Dendritic cell treated with granulocyte-macrophage colony-stimulating factor and Interleukin-4, amounts not matched to agents 40 ng/mL and 50 ng/mL, for 4 days (primary cell): ENCODE results near the gene RBBP7.
"Not testable (repeated sequence)": the region's sequence is repeated elsewhere in the genome, so short reads cannot be mapped to it uniquely, and the experiment has no call there.

Experiments used
- H3K27ac Mint-ChIP-seq: one replicate; pipeline ENCODE4 v1.8.0; 2022; ENCODE audit warnings: mild to moderate bottlenecking, mixed read lengths
- H3K27me3 Mint-ChIP-seq: one replicate; pipeline ENCODE4 v1.8.0; 2022; ENCODE audit warnings: mild to moderate bottlenecking, mixed read lengths
- H3K36me3 Mint-ChIP-seq: one replicate; pipeline ENCODE4 v1.8.0; 2022; ENCODE audit warnings: low read depth, mixed read lengths
- H3K4me1 Mint-ChIP-seq: one replicate; pipeline ENCODE4 v1.8.0; 2022; ENCODE audit warnings: low read depth, mixed read lengths
- H3K4me3 Mint-ChIP-seq: one replicate; pipeline ENCODE4 v1.8.0; 2022; ENCODE audit warnings: mild to moderate bottlenecking, moderate library complexity, mixed read lengths
- H3K9me3 Mint-ChIP-seq: one replicate; pipeline ENCODE4 v1.8.0; 2022; ENCODE audit warnings: mixed read lengths
- intact Hi-C: fragments of 100-400 bp; cut with micrococcal nuclease; formaldehyde crosslinking; loops from one replicate; pipeline ENCODE4 v1.15.0; 2022

RBBP7 gene

GRCh38 chrX:16876696-16877095, 6.5 kb upstream of the RBBP7 start:
- intact Hi-C loops, result no loop called here
- Mint-ChIP-seq H3K4me1 (peaks cover 7% of the 10 kb centered on the region), H3K36me3 (no peaks in the 10 kb centered on the region), H3K27me3 (no peaks in the 10 kb centered on the region), H3K27ac (no peak overlapping the region), H3K4me3 (no peak overlapping the region), H3K9me3 (no peaks in the 10 kb centered on the region)

DNA sequence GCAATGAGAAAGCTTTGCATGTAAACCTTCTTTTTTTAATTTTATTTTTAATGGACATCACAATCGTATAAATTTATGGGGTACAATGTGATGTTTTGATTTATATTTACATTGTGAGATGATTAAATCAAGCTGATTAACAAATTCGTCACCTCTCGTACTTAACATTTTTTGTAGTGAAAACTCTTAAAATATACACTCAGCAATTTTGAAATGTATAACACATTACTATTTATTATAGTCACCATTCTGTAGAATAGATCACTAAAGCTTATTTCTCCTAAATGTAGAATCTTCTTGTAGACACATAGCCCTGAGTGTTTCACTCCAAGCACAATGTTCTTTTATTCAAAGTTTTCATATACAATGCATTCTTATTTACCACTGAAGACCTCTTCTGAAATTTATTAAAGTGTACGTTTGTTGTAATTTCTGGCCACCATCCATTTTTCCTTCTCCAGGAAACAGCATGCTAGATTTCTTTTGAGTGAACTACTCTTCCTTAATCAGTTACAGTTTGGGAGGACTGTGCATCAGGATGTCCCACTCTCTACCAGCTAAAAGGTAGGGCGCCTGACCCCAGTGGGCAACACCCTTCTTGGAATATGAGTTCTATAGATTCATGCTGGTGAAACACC, 4.4 kb upstream of the RBBP7 start:
- H3K27me3 Mint-ChIP-seq, result no peaks in the 10 kb centered on the region
- peaks cover 6% of the 10 kb centered on the region for H3K36me3 Mint-ChIP-seq
- H3K27ac Mint-ChIP-seq, result no peak overlapping the region
- H3K4me3 Mint-ChIP-seq, result no peak overlapping the region
- intact Hi-C loops, result loop anchor here (5.0 kb wide), 1 partner anchor 73 kb away; the partner anchor contains the start of gene REPS2
- H3K4me1 Mint-ChIP-seq, result peaks cover 7% of the 10 kb centered on the region
- H3K9me3 Mint-ChIP-seq, result no peaks in the 10 kb centered on the region

DNA sequence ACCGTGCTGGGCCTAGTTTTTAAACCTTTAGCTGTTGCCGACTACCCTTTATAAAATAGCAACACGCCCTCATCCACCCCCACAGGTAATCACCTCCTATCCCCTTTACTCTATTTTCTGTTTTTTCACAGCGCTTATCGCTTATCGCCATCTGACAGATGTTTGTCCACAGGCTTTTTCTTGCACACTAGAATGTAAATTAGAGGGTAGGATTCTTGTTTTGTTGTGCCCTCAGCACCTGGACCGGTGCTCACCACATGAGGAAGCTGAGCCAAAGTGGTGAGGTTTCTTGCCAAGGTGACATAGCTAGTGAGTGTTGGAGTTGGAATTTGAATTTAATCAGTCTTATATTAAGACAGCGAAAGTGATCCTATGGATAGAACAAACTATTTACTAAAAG, 2.9 kb upstream of the RBBP7 start:
- Mint-ChIP-seq H3K36me3 (peaks cover 6% of the 10 kb centered on the region), H3K27me3 (no peaks in the 10 kb centered on the region), H3K9me3 (no peaks in the 10 kb centered on the region), H3K4me3 (no peak overlapping the region), H3K4me1 (peaks cover 16% of the 10 kb centered on the region), H3K27ac (no peak overlapping the region)
- intact Hi-C loops, result loop anchor here (5.0 kb wide), 1 partner anchor 74 kb away; the partner anchor contains the start of gene REPS2

- intact Hi-C loops, result loop anchor here (5.0 kb wide), 1 partner anchor 76 kb away; the partner anchor contains the start of gene REPS2
- Mint-ChIP-seq H3K4me1 (peaks cover 23% of the 10 kb centered on the region), H3K27ac (peak overlapping the region; percentile 98), H3K36me3 (peaks cover 6% of the 10 kb centered on the region), H3K9me3 (no peaks in the 10 kb centered on the region), H3K27me3 (no peaks in the 10 kb centered on the region), H3K4me3 (peak overlapping the region; percentile 76)
Observed at GRCh38 chrX:16870862-16871815, 977 bp upstream of the RBBP7 start.

DNA sequence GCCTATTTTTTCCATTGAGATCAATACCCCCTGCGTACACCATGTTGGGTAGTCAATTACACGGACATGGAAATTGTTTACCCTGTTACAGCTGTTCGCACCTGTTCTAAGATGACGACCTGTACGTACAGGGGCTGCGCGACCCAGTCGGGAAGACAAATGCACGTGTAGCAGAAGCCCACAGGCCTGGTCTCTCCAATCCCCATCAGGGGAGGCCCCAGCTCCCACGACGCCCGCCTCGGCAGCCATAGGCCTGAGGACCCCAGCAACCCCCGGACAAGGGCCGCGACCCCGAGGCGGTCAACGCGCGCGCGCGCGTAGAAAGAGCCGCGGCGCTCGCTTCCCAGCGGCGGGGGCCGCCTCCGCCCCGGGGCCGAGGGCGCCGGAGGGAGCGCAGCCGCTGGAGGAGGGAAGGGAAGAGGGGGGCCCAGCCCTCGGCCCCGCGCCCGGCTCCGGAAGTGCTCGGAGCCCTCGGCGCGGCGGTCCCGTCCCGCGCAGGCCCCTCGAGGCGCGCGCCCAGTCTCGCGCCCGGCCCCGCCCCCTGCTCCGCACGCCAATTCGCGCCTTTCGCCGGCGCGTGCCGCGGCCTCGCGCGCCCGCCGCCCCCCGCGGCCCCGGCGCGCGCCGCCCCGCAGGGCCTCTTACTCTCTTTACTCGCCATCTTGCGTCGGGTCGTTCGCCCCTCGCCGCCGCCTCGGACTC, 618 bp downstream of the RBBP7 start:
- intact Hi-C loops, result loop anchor here (5.0 kb wide), 1 partner anchor 78 kb away; the partner anchor contains the start of gene REPS2
- no peaks in the 10 kb centered on the region for H3K27me3 Mint-ChIP-seq
- H3K36me3 Mint-ChIP-seq, result peaks cover 6% of the 10 kb centered on the region

DNA sequence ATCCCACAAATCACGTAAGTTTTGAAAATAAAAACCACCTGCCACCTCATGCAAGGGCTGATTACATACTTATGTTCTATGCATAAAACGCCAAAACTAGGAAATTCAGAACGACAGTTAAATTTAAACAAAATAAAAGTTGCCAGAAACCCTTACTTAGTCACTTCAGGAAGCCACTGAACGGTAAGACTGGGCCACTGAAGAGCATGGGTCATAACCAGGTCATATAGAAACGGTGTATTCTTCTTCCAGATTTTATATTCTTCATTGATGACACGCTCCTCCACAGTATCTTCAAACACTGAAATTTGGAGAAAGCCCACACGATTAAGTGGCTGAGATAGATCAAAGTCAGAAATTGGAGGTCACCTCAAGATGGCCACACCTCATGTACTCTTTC, 1.2 kb downstream of the RBBP7 start:
- peaks cover 16% of the 10 kb centered on the region for H3K4me1 Mint-ChIP-seq
- no peaks in the 10 kb centered on the region for H3K27me3 Mint-ChIP-seq
- intact Hi-C loops, result no loop called here
- peak overlapping the region; percentile 30 for H3K27ac Mint-ChIP-seq
- no peaks in the 10 kb centered on the region for H3K9me3 Mint-ChIP-seq
- H3K36me3 Mint-ChIP-seq, result peaks cover 11% of the 10 kb centered on the region
- H3K4me3 Mint-ChIP-seq, result peak overlapping the region; percentile 70

More for the DNA sequence above, 618 bp downstream of the RBBP7 start:
- Mint-ChIP-seq H3K4me1 (peaks cover 16% of the 10 kb centered on the region), H3K4me3 (peak overlapping the region; percentile 98), H3K27ac (peak overlapping the region; percentile 98), H3K9me3 (no peaks in the 10 kb centered on the region)

- Mint-ChIP-seq H3K9me3 (no peaks in the 10 kb centered on the region), H3K4me1 (peaks cover 16% of the 10 kb centered on the region), H3K4me3 (no peak overlapping the region), H3K36me3 (peaks cover 20% of the 10 kb centered on the region), H3K27ac (no peak overlapping the region), H3K27me3 (no peaks in the 10 kb centered on the region)
- intact Hi-C loops, result no loop called here
Observed at GRCh38 chrX:16867947-16868346, 2.2 kb downstream of the RBBP7 start.

GRCh38 chrX:16862829-16863228, 7.3 kb downstream of the RBBP7 start:
- Mint-ChIP-seq H3K4me1 (peaks cover 7% of the 10 kb centered on the region), H3K36me3 (peaks cover 52% of the 10 kb centered on the region), H3K27me3 (no peaks in the 10 kb centered on the region), H3K4me3 (no peak overlapping the region), H3K9me3 (no peaks in the 10 kb centered on the region), H3K27ac (no peak overlapping the region)
- intact Hi-C loops, result no loop called here

DNA sequence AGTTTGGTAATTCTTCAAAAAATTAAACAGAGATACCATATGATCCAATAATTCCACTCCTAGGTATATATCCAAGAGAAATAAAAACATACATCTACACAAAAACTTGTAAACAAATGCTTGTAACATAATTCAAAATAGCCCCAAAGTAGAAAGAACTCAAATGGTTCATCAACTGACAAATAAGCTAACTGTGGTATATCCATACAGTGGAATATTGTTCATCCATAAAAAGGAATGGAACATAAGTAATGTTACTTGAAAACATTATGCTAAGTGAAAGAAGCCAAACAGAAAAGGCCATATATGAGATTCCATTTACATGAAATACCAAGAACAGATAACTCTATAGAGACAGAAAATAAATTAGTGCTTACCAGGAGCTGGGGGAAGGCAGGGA, 13.4 kb downstream of the RBBP7 start:
- no peaks in the 10 kb centered on the region for H3K9me3 Mint-ChIP-seq
- H3K4me3 Mint-ChIP-seq, result no peak overlapping the region
- intact Hi-C loops, result no loop called here
- no peak overlapping the region for H3K27ac Mint-ChIP-seq
- H3K36me3 Mint-ChIP-seq, result peaks cover 88% of the 10 kb centered on the region
- H3K27me3 Mint-ChIP-seq, result no peaks in the 10 kb centered on the region
- H3K4me1 Mint-ChIP-seq, result no peaks in the 10 kb centered on the region

- intact Hi-C loops, H3K9me3 Mint-ChIP-seq, H3K4me1 Mint-ChIP-seq, H3K27ac Mint-ChIP-seq, H3K4me3 Mint-ChIP-seq, H3K27me3 Mint-ChIP-seq: not testable (repeated sequence)
- peaks cover 92% of the 10 kb centered on the region for H3K36me3 Mint-ChIP-seq
Observed at GRCh38 chrX:16856076-16856404, 14.1 kb downstream of the RBBP7 start.

DNA sequence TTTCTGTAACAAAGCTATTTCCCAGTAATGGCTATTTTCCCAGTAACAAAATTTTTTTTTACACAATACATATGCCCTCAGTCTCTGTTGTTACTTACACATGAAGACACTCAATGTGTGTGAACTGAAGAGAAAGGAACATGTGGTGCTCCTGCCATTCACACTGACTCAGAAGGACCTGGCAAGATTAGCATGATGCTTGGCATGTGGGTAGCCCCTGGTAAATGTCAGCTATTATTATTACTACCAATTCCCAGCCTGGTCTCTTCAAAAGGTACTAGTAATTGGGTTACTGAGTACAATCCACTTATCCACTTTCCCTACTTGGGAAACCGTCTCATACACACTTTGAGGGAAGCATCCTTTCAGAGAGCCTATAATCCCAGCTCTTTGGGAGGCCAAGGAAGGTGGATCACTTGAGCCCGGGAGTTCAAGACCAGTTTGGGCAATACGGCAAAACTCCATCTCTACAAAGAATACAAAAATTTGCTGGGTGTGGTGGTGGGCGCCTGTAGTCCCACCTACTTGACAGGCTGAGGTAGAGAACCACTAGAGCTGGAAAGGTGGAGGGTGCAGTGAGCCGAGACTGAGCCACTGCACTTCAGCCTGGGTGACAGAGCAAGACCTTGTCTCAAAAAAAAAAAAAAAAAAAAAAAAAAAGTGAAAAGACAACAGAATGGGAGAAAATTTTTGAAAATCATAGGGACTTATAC, 14.6 kb downstream of the RBBP7 start:
- intact Hi-C loops, result no loop called here
- no peak overlapping the region for H3K27ac Mint-ChIP-seq
- H3K4me3 Mint-ChIP-seq, result no peak overlapping the region

GRCh38 chrX:16853537-16853936, 16.6 kb downstream of the RBBP7 start:
- Mint-ChIP-seq H3K27me3 (no peaks in the 10 kb centered on the region), H3K27ac (no peak overlapping the region), H3K4me1 (no peaks in the 10 kb centered on the region), H3K9me3 (no peaks in the 10 kb centered on the region), H3K36me3 (peaks cover 88% of the 10 kb centered on the region), H3K4me3 (no peak overlapping the region)
- intact Hi-C loops, result no loop called here

More for the DNA sequence above, 14.6 kb downstream of the RBBP7 start:
- Mint-ChIP-seq H3K36me3 (peaks cover 96% of the 10 kb centered on the region), H3K4me1 (no peaks in the 10 kb centered on the region), H3K9me3 (no peaks in the 10 kb centered on the region), H3K27me3 (no peaks in the 10 kb centered on the region)

- Mint-ChIP-seq H3K27me3 (no peaks in the 10 kb centered on the region), H3K36me3 (peaks cover 88% of the 10 kb centered on the region)
- intact Hi-C loops, result no loop called here
Observed at GRCh38 chrX:16852617-16853179, 17.5 kb downstream of the RBBP7 start.

More at GRCh38 chrX:16852617-16853179, 17.5 kb downstream of the RBBP7 start:
- H3K9me3 Mint-ChIP-seq, result no peaks in the 10 kb centered on the region
- H3K4me1 Mint-ChIP-seq, result no peaks in the 10 kb centered on the region
- H3K4me3 Mint-ChIP-seq, result no peak overlapping the region
- no peak overlapping the region for H3K27ac Mint-ChIP-seq
